ENCODE measurements around the gene MPZL3.

MPZL3 gene

DNA sequence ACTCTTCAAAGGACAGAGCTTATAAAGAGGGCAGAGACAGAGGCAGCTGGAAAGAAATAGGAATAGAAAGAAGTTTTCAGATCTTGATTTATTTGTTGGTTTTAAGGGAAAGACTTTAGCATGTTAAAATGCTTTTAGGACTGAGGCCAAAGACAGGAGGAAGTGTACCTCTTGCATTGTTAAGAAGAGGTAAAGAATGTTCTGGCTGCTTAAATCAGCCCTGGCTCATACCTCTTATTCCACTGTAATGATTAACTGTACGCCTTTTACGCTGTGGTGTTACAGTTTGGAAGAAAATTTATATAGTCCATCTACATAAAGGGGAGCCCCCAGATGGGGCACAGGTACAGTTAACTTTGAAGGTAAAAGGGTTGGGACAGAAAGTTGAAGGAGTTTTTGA is 22.0 kb upstream of the MPZL3 start:
- H3K4me2 ChIP-seq = no peak overlapping the region
- H4K20me1 ChIP-seq = no peaks in the 10 kb centered on the region

DNA sequence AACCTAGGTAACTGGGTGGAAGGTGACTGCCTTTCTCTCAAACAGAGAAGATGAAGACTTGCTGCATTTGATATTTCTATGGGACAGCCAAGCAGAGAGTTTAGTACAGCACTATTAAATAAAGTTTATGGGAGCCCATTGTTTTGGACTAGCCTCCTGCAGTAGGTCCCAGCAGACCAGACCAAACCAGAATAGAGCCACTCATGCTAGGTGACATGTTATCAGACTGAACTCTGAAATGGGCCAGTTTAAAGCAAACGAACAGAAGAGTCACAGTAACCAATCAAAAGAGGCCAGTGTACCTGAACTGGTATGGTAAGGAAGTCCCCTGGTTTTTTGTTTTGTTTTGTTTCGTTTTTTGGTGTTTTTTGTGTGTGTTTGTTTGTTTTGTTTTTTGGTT is 19.8 kb upstream of the MPZL3 start:
- no peak overlapping the region for H3K4me3 ChIP-seq
- TF ChIP-seq Cebpa-rat (IDR thresholded peaks at IDR 0.05) = no peak
- no peaks in the 10 kb centered on the region for H4K20me1 ChIP-seq
- no peaks in the 10 kb centered on the region for H3K36me3 ChIP-seq
- no peak overlapping the region for H3K9ac ChIP-seq
- H3K27me3 ChIP-seq = no peaks in the 10 kb centered on the region
- no peak overlapping the region for H3K4me2 ChIP-seq
- H3K27ac ChIP-seq = no peak overlapping the region
- H3K9me3 ChIP-seq (replicated peaks in 1 of 11) = no peaks in the 10 kb centered on the region
- peaks cover under 1 to 17% (median 15%) of the 10 kb centered on the region in 10 experiments; a peak in 18 of 20 replicates for H3K4me1 ChIP-seq

More for the DNA sequence above, 22.0 kb upstream of the MPZL3 start:
- H3K9ac ChIP-seq = no peak overlapping the region
- H3K9me3 ChIP-seq (replicated peaks in 1 of 11) = no peaks in the 10 kb centered on the region
- no peak overlapping the region for H3K4me3 ChIP-seq
- H3K36me3 ChIP-seq = no peaks in the 10 kb centered on the region
- no peak overlapping the region for H3K27ac ChIP-seq
- H3K27me3 ChIP-seq = no peaks in the 10 kb centered on the region
- H3K4me1 ChIP-seq = peaks cover 0 to 12% (median 0%) of the 10 kb centered on the region in 10 experiments; a peak in 6 of 20 replicates
- TF ChIP-seq Cebpa-rat (IDR thresholded peaks at IDR 0.05) = no peak

DNA sequence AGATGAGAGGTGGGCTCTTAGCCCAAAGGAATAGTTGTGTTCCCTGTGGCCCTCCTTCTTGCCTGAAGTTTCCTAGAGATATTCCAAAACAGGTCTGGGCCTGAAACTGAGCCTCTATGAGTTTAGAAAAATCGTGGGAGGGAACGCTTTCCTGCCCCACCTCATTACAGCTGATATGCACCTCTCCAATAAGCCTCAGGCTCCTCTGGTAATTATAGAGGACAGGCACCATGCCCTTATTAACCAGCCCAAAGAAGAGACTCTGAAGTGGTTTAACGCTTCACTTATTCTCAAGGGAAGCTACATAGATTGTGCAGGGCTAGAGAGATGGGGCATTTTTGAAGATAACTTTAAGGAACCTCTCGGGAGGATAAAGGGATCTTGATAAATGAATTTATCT is 15.3 kb upstream of the MPZL3 start:
- Histone ChIP-seq H3K4me2 (peak overlapping the region in 10 of 11 experiments; percentile 1 to 63 (median 52); a peak in 17 of 22 replicates), H3K9me3 (replicated peaks in 1 of 11) (no peaks in the 10 kb centered on the region), H3K4me3 (no peak overlapping the region), H3K9ac (no peak overlapping the region), H3K27ac (no peak overlapping the region), H3K4me1 (peaks cover 11 to 22% (median 17%) of the 10 kb centered on the region in 10 experiments), H3K27me3 (peaks cover 24 to 38% (median 37%) of the 10 kb centered on the region in 11 experiments), H4K20me1 (no peaks in the 10 kb centered on the region), H3K36me3 (no peaks in the 10 kb centered on the region)
- no peak for TF ChIP-seq Cebpa-rat (IDR thresholded peaks at IDR 0.05)

DNA sequence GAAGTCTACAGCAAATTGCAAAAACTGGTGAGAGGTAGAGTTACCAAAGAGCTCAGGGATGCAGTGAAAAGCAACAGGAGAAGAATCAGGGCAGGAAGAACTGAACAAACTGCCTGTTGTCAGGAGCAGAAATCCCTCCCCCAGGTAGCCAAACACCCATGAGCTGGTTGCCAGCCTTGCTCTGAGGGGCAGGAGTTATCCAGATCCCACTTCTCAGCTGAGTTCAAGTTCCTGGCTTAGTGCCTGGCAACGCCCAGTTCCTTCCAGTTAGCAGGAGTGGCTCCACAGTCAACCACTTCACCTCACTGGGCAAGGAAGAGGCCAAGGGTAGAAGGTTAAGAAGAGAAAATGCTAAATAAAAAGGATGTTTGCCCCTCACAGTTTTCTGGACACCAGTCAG is 13.8 kb upstream of the MPZL3 start:
- peak overlapping the region in 3 of 11 experiments; percentile 25 to 57 (median 29); a peak in 6 of 22 replicates for H3K4me2 ChIP-seq

DNA sequence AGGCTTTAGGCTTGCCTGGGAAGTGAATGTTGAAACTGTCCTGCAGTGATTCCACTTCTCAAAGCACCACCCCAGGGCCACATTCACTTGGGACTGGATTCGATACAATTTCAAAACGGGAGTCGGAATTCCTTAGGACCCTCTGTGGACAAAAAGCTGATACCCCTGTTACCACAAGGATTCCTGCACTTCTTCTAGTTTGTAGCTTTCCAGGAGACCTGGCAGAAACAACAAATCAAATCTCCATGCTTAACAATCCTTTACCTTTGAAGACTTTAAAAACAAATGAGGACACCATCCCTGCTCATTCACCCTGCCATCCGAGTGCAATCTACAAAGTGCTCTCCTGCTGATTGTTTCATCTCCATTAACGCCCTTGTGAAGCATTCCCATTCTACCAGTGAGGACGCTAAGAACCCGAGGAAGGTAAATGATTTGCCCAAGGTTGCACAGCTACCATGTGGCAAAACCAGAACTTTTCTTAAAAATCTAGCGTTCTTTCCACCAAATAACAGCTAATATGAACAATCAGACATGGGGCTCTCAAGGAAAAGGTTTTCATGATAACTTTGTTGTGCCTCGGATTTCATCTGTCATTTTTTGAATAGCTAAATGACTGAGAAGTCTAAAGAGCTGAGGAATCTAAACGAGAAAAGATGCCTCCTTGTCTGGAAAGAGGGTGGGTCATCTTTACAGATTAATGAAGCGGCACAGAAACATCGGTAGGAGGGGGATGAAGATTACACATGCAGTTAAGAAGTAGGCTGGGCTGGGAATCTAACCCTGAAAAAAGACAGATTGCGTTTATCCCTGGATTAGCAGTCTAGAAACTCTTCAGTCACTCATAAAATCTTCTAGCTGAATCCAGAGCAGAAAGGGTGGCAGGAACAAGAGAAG is 12.7 kb upstream of the MPZL3 start:
- H3K27me3 ChIP-seq = peaks cover 24 to 43% (median 38%) of the 10 kb centered on the region in 11 experiments
- TF ChIP-seq Cebpa-rat (IDR thresholded peaks at IDR 0.05) = no peak
- no peak overlapping the region for H3K4me3 ChIP-seq
- H3K36me3 ChIP-seq = no peaks in the 10 kb centered on the region
- H4K20me1 ChIP-seq = no peaks in the 10 kb centered on the region
- peaks cover 12 to 22% (median 17%) of the 10 kb centered on the region in 10 experiments for H3K4me1 ChIP-seq
- H3K27ac ChIP-seq = no peak overlapping the region
- H3K9ac ChIP-seq = no peak overlapping the region
- no peak overlapping the region; a peak in 1 of 22 replicates for H3K4me2 ChIP-seq
- no peaks in the 10 kb centered on the region for H3K9me3 ChIP-seq (replicated peaks in 1 of 11)

More for the DNA sequence above, 13.8 kb upstream of the MPZL3 start:
- Histone ChIP-seq H3K27ac (no peak overlapping the region), H3K4me1 (peaks cover 12 to 22% (median 17%) of the 10 kb centered on the region in 10 experiments), H3K9ac (no peak overlapping the region), H3K36me3 (no peaks in the 10 kb centered on the region), H3K27me3 (peaks cover 24 to 43% (median 38%) of the 10 kb centered on the region in 11 experiments), H4K20me1 (no peaks in the 10 kb centered on the region), H3K9me3 (replicated peaks in 1 of 11) (no peaks in the 10 kb centered on the region), H3K4me3 (no peak overlapping the region)
- no peak for TF ChIP-seq Cebpa-rat (IDR thresholded peaks at IDR 0.05)

DNA sequence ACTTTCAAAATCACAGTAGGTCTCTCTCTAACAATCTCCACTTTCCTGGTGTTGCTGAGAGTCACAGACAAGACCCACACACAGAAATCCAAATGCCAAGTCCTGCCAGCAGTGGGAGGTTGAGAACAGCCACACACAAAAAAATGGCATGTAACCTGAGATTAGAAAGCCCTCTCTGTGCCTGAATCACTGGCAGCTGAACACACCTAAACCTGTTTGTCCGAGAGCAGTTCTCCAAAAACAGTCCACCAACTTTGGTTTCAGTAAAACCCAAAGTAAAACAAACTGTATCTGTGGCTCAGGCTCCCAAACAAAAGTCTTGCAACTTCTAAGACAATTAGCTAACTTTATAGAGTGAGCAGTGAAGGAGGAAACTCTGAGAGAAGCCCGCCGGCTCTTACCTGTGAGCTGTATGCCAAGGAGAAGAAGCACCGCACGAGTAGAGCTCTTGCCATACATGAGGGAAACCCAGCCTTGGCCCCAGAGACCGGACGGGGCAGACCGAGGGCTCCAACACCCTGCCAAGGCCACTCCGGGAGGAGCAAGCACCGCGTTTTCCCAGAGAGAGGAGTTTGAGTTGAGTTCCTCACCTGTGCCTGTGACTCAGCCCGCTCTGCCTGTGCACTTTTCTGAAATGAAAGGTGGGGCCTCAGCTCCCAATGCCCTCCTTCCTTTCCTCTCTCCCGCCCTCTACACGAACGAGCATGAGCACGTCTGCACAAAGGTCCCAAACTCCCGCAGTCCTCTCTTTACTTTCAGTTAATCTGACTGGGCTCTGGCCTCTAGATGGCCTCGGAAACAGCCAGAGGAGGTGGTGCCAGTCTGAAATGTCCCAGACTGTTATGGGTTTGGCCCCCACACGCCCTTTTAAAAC is 11.8 kb upstream of the MPZL3 start, which contains the start of gene MPZL2:
MPZL2 (minus strand) TSS at position 603 of the 874 bp plus-strand sequence; CDS start at position 459, 144 bp downstream.
- peak within 1 kb of the TSS in 2 of 11 experiments; percentile 6 to 30; a peak in 3 of 22 replicates for H3K4me2 ChIP-seq
- H3K36me3 ChIP-seq = no peaks in the 10 kb centered on the region
- H3K9me3 ChIP-seq (replicated peaks in 1 of 11) = peaks cover 0 to 6% (median 3%) of the 10 kb centered on the region in 11 experiments; a peak in 10 of 22 replicates
- no peaks in the 10 kb centered on the region for H4K20me1 ChIP-seq
- peaks cover 24 to 43% (median 38%) of the 10 kb centered on the region in 11 experiments for H3K27me3 ChIP-seq
- H3K27ac ChIP-seq = no peak within 1 kb of the TSS
- no peak for TF ChIP-seq Cebpa-rat (IDR thresholded peaks at IDR 0.05)
- H3K4me1 ChIP-seq = peaks cover 12 to 22% (median 17%) of the 10 kb centered on the region in 10 experiments
- H3K9ac ChIP-seq = no peak within 1 kb of the TSS
- no peak within 1 kb of the TSS for H3K4me3 ChIP-seq

DNA sequence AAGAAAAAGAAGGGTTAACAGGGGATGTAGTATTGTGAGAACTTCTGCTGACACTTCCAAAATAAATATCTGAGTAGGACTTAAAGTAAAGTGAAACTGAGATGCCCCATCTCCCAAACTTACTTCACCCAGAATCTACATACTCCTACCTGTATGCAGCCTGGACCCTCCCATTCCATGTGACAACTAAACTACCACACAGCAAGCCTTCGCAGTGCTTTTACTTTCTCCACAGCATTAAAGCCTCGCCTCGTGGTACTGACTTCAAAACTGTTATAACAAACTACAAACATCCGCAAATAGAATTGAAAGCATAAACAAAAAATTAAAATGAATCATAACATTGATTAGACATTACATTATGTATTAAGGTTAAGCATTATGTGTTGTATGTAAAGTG is 10.9 kb upstream of the MPZL3 start:
- no peak for TF ChIP-seq Cebpa-rat (IDR thresholded peaks at IDR 0.05)
- Histone ChIP-seq H4K20me1 (no peaks in the 10 kb centered on the region), H3K36me3 (no peaks in the 10 kb centered on the region), H3K4me1 (peaks cover 11 to 20% (median 13%) of the 10 kb centered on the region in 10 experiments), H3K9me3 (replicated peaks in 1 of 11) (peaks cover 0 to 13% (median 9%) of the 10 kb centered on the region in 11 experiments; a peak in 11 of 22 replicates), H3K4me2 (no peak overlapping the region), H3K27ac (no peak overlapping the region), H3K27me3 (peaks cover 24 to 43% (median 38%) of the 10 kb centered on the region in 11 experiments), H3K4me3 (no peak overlapping the region), H3K9ac (no peak overlapping the region)

DNA sequence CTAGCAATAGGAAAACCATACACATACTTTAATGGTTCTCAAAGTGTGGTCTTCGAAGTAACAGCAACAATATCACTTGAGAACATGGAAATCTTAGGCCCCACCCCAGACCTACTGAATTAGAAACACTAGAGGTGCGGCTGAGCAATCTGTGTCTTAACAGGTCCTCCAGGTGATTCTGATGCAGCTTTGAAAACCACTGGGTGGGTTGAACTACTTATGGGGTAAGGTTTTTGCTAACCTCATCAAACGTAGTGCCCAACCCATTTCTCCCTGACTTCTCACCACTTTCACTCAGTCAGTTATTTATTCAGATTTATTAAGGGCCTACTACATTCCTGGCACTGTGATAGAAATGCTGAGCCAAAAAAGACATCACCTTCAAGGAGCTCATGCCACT is 8.2 kb upstream of the MPZL3 start:
- H3K4me2 ChIP-seq = peak overlapping the region in 2 of 11 experiments; percentile 2 to 3; a peak in 1 of 22 replicates
- H3K36me3 ChIP-seq = no peaks in the 10 kb centered on the region
- peaks cover 0 to 7% (median 0%) of the 10 kb centered on the region in 10 experiments; a peak in 2 of 20 replicates for H3K4me1 ChIP-seq
- H3K9me3 ChIP-seq (replicated peaks in 1 of 11) = peaks cover 0 to 13% (median 9%) of the 10 kb centered on the region in 11 experiments; a peak in 11 of 22 replicates
- no peak overlapping the region for H3K9ac ChIP-seq
- H3K4me3 ChIP-seq = no peak overlapping the region
- H4K20me1 ChIP-seq = no peaks in the 10 kb centered on the region
- H3K27me3 ChIP-seq = peaks cover 23 to 34% (median 29%) of the 10 kb centered on the region in 11 experiments
- H3K27ac ChIP-seq = no peak overlapping the region
- no peak for TF ChIP-seq Cebpa-rat (IDR thresholded peaks at IDR 0.05)

All from BLaER1 treated with 17β-estradiol and CSF1 and Interleukin-3, amounts not matched to agents 10 nM and 100 nM (cell line).